ENCODE data around the gene SLC25A13. TPM values are rescaled to one million over a fixed set of nuclear protein-coding genes. Genes with fewer than 3 reads are reported as not detected.

The SLC25A13 gene
- total RNA-seq, 1 donor from 2014 or later, result 28.5 TPM

DNA sequence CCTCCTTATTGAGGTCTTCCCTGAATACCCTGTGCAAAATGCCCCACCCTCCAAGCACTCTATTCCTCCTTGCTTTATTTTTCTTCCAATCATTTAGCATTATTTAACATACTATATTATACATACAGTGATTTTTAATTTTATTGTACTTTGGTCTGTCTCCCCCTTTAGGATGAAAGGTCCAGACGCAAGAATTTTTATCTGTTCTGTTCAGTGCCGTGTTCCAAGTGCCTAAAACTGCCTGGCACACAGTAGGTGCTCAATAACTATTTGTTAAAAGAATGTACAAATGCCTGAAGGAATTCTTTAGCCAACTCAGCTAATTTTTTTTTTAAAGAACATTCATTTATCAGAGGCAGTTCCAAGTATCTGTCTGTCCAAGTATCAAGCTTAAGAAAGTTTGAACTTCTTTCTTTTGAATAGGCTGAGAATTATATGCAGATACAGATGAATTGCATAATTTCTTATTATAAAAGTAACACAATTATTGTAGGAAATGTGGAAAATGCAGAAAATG, 34.1 kb upstream of the SLC25A13 start:
- no peak overlapping the region for H3K27ac Mint-ChIP-seq
- no peaks in the 10 kb centered on the region for H3K4me1 Mint-ChIP-seq
- TF ChIP-seq, protein P1, sequence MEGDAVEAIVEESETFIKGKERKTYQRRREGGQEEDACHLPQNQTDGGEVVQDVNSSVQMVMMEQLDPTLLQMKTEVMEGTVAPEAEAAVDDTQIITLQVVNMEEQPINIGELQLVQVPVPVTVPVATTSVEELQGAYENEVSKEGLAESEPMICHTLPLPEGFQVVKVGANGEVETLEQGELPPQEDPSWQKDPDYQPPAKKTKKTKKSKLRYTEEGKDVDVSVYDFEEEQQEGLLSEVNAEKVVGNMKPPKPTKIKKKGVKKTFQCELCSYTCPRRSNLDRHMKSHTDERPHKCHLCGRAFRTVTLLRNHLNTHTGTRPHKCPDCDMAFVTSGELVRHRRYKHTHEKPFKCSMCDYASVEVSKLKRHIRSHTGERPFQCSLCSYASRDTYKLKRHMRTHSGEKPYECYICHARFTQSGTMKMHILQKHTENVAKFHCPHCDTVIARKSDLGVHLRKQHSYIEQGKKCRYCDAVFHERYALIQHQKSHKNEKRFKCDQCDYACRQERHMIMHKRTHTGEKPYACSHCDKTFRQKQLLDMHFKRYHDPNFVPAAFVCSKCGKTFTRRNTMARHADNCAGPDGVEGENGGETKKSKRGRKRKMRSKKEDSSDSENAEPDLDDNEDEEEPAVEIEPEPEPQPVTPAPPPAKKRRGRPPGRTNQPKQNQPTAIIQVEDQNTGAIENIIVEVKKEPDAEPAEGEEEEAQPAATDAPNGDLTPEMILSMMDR (IDR thresholded peaks at IDR 0.05), result no peak
- DNase-seq (no peak), ATAC-seq (ENCODE audit: low read depth) (no peak)
- no peaks in the 10 kb centered on the region for H3K9me3 Mint-ChIP-seq
- ChIA-PET CTCF (no interaction called here), POLR2A (no interaction called here)
- no peak overlapping the region for H3K4me3 Mint-ChIP-seq
- H3K27me3 Mint-ChIP-seq, result peaks cover 3% of the 10 kb centered on the region
- H3K36me3 Mint-ChIP-seq (ENCODE audit: low read depth), result no peaks in the 10 kb centered on the region
- intact Hi-C loops (cut with micrococcal nuclease), result no loop called here

DNA sequence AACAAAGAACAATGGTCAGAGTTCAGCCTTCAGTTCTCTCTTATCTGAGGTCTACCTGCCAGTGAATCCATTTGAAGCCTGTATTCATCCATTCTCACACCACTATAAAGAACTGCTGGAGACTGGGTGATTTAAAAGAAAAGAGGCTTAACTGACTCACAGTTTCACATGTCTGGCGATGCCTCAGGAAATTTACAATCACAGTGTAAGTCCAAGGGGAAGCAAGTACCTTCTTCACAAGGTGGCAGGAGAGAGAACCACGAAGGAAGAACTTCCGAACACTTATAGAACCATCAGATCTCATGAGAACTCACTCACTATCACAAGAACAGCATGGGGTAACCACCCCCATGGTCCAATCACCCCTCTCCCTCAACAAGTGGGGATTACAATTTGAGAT, 33.0 kb upstream of the SLC25A13 start:
- TF ChIP-seq, protein P1 (IDR thresholded peaks at IDR 0.05), result no peak
- Mint-ChIP-seq H3K27me3 (peaks cover 4% of the 10 kb centered on the region), H3K9me3 (no peaks in the 10 kb centered on the region), H3K36me3 (ENCODE audit: low read depth) (no peaks in the 10 kb centered on the region), H3K4me1 (no peaks in the 10 kb centered on the region), H3K27ac (no peak overlapping the region), H3K4me3 (no peak overlapping the region)
- intact Hi-C loops (cut with micrococcal nuclease), result no loop called here
- DNase-seq (no peak), ATAC-seq (ENCODE audit: low read depth) (no peak)
- CTCF ChIA-PET, result no interaction called here
- POLR2A ChIA-PET, result no interaction called here

DNA sequence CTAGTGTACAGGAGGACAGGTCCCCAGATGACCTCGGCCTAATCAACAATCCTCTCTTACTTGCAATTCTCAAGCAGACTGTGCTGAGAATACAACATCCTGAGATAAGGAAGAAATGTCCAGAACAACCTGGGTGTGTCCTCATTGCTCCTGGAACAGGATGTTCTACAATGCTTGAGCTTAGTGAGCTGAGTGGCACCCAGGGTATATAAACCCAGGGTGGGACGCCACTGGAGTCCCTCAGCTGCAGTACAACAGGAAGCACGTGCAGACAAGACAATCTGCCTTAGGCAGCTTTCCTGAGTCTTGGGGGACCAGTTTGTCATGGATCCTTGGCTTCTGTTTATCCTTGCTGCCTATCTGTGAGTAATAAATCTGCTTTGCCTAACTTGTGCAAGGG, 27.7 kb upstream of the SLC25A13 start:
- ATAC-seq (ENCODE audit: low read depth) (no peak), DNase-seq (no peak)
- ChIA-PET POLR2A (no interaction called here), CTCF (no interaction called here)
- no peaks in the 10 kb centered on the region for H3K4me1 Mint-ChIP-seq
- H3K9me3 Mint-ChIP-seq, result no peaks in the 10 kb centered on the region
- H3K27ac Mint-ChIP-seq, result no peak overlapping the region
- H3K4me3 Mint-ChIP-seq, result no peak overlapping the region
- H3K27me3 Mint-ChIP-seq, result peaks cover 20% of the 10 kb centered on the region
- intact Hi-C loops (cut with micrococcal nuclease), result no loop called here
- TF ChIP-seq, protein P1 (IDR thresholded peaks at IDR 0.05), result no peak
- H3K36me3 Mint-ChIP-seq (ENCODE audit: low read depth), result no peaks in the 10 kb centered on the region

DNA sequence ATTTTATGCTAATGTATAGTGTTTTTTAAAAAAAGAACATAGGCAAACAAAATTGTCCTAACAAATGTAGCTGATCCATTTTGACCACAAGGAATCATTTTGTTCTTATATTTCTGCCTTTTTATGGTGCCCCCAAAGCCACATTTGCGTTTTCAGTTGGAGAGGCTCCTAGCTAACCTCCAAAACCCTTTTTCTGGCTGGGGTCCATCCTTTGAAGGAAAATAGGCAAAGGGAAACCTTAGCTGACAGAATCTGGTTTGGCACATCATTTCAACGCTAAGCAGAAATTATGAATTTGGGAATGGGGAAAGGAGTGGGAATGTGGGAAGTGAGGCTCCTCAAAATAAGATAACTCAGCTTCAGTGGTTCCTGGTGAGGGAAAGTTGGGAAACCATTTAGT, 25.6 kb upstream of the SLC25A13 start:
- Mint-ChIP-seq H3K4me3 (no peak overlapping the region), H3K27me3 (peaks cover 26% of the 10 kb centered on the region), H3K9me3 (no peaks in the 10 kb centered on the region), H3K4me1 (no peaks in the 10 kb centered on the region), H3K27ac (no peak overlapping the region), H3K36me3 (ENCODE audit: low read depth) (no peaks in the 10 kb centered on the region)
- POLR2A ChIA-PET, result no interaction called here
- CTCF ChIA-PET, result no interaction called here
- DNase-seq (no peak), ATAC-seq (ENCODE audit: low read depth) (no peak)
- TF ChIP-seq, protein P1 (IDR thresholded peaks at IDR 0.05), result no peak
- intact Hi-C loops (cut with micrococcal nuclease), result no loop called here

DNA sequence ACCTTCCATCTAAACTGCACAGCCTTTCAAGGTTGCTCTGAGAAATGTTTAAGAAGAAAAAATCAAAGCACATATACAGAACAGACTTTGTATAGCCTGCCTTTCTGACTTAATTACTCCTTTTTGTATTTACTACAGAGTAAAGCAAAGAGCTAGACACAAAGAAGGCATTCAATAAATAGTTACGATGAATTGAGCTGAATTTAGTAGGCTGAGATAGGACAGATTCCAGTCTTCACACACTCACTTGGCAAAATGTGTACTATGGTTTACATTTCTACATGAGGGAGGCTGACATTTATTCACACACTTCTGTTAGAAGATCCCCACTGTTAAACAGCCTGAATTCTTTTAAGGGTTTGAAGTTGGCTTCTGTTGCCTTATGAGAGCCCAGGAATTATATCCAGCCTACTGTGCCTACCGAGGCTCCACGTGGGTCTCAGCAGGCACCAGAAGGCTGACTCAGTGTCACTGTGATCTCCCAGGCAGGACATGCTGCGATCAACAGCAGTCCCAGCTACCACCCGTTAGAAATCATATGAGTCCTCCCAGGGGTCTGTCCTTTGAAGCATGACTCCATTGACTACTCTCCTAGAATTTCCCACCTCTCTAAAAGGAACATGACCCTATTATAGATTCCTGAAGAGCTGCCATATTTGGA, 24.5 kb upstream of the SLC25A13 start:
- H3K9me3 Mint-ChIP-seq, result no peaks in the 10 kb centered on the region
- H3K4me1 Mint-ChIP-seq, result no peaks in the 10 kb centered on the region
- CTCF ChIA-PET, result no interaction called here
- H3K27ac Mint-ChIP-seq, result no peak overlapping the region
- no peaks in the 10 kb centered on the region for H3K36me3 Mint-ChIP-seq (ENCODE audit: low read depth)
- TF ChIP-seq, protein P1 (IDR thresholded peaks at IDR 0.05), result no peak
- POLR2A ChIA-PET, result no interaction called here
- DNase-seq (no peak), ATAC-seq (ENCODE audit: low read depth) (no peak)
- H3K4me3 Mint-ChIP-seq, result no peak overlapping the region
- peaks cover 23% of the 10 kb centered on the region for H3K27me3 Mint-ChIP-seq
- intact Hi-C loops (cut with micrococcal nuclease), result no loop called here

Measured in activated B cell treated with CpG ODN at 0.5 μM for 24 hours (primary cell).